HepG2 (cell line): ENCODE measurements around the gene FOXA1.

Experiments
- BHLHE40 ChIP-seq: IDR thresholded peaks from 2 replicates; pipeline ENCODE4 v1.6.1; 2011; ENCODE audit warnings: low read length, improper control_type of control experiment
- CBX2 ChIP-seq, 2 experiments: fragments of 200-600 bp in 1 of 2; sonication (generic); formaldehyde crosslinking in 1 of 2; IDR thresholded peaks; 2 replicates each; pipeline versions ENCODE4 v1.7.0 to v1.8.1; 2018 to 2022; ENCODE audit warnings: low read depth in 2 of 2, low read length in 1 of 2, mild to moderate bottlenecking in 1 of 2, missing genetic modification reagents in 1 of 2
- CREB1 ChIP-seq, 2 experiments: fragments of 450-650 bp in 1 of 2; IDR thresholded peaks; 2 replicates each; pipeline ENCODE4 v1.6.1; 2016 to 2017; ENCODE audit warnings: control low read depth in 1 of 2, mild to moderate bottlenecking in 1 of 2, missing compliant biosample characterization in 1 of 2, missing genetic modification characterization in 1 of 2
- CTCF ChIP-seq: sonication (generic); formaldehyde crosslinking; IDR thresholded peaks from 2 replicates; pipeline ENCODE4 v1.5.0; 2020; ENCODE audit warnings: mild to moderate bottlenecking, missing genetic modification reagents, moderate library complexity
- FIP1L1 ChIP-seq: fragments of 200-400 bp; formaldehyde crosslinking; IDR thresholded peaks from 2 replicates; pipeline ENCODE4 v1.6.1; 2018; ENCODE audit warnings: low read depth, mild to moderate bottlenecking, low read length, moderate library complexity, borderline replicate concordance; ENCODE audit not compliant: insufficient read depth
- FOXO4 ChIP-seq: sonication (generic); formaldehyde crosslinking; conservative IDR thresholded peaks from 2 replicates; pipeline ENCODE4 v1.8.1; 2023; ENCODE audit warnings: missing genetic modification reagents
- REST ChIP-seq, 2 experiments: IDR thresholded peaks; 2 replicates each; pipeline ENCODE4 v1.6.1; 2011 to 2012; ENCODE audit warnings: low read length in 2 of 2, borderline replicate concordance in 1 of 2, low read depth in 1 of 2, mild to moderate bottlenecking in 1 of 2, moderate library complexity in 1 of 2
- TCF7 ChIP-seq: sonication (generic); IDR thresholded peaks from 2 replicates; pipeline ENCODE4 v1.6.1; 2016; ENCODE audit warnings: antibody characterized with exemption, low read depth
- TCF7L2 ChIP-seq: IDR thresholded peaks from 2 replicates; pipeline ENCODE4 v1.6.1; 2011; ENCODE audit warnings: mild to moderate bottlenecking, low read depth, low read length, moderate library complexity
- ZNF274 ChIP-seq: sonication (generic); formaldehyde crosslinking; IDR thresholded peaks from 2 replicates; pipeline ENCODE4 v1.5.1; 2020; ENCODE audit warnings: mild to moderate bottlenecking, missing genetic modification reagents

- TF ChIP-seq CBX2 (IDR thresholded peaks at IDR 0.05; ENCODE audit: low read depth, low read length) (no peak), CBX2 (CRISPR knock-in tag; IDR thresholded peaks at IDR 0.05; ENCODE audit: low read depth) (no peak), TCF7 (no peak), BHLHE40 (no peak), FIP1L1 (no peak), FOXO4 (CRISPR knock-in tag) (no peak), CTCF (CRISPR knock-in tag) (no peak), TCF7L2 (no peak), ZNF274 (CRISPR knock-in tag) (no peak; the same call in 1 of the 2 replicates), REST (IDR thresholded peaks at IDR 0.05; ENCODE audit: borderline replicate concordance in 1 of 2, low read depth in 1 of 2, low read length in 2 of 2) (no peak), CREB1 (IDR thresholded peaks at IDR 0.05) (no peak), CREB1 (CRISPR knock-in tag; IDR thresholded peaks at IDR 0.05) (no peak)
These were observed 9.9 kb downstream of the FOXA1 start for GRCh38 chr14:37585101-37585511.
